Gastroesophageal sphincter (tissue), 3 donors: ENCODE data around the gene ASB6.

Experiments used
- POLR2A ChIP-seq, 2 donors: fragments of 450-650 bp; IDR thresholded peaks; one replicate each; pipeline ENCODE4 v1.6.1; 2017; ENCODE audit warnings: antibody characterized with exemption in 2 of 2, mild to moderate bottlenecking in 2 of 2, moderate library complexity in 1 of 2
- POLR2AphosphoS5 ChIP-seq: sonication (generic); formaldehyde crosslinking; IDR thresholded peaks from one replicate; pipeline ENCODE4 v1.6.1; 2017; ENCODE audit warnings: antibody characterized with exemption
- TF ChIP-seq, protein P1 (sequence below), 4 experiments: fragments of 200-600 bp in 2 of 4; fragments of 450-650 bp in 2 of 4; sonication (generic) in 1 of 4; IDR thresholded peaks; one replicate each; pipeline ENCODE4 v1.5.1; 2017 to 2019; ENCODE audit warnings: antibody characterized with exemption in 4 of 4, mild to moderate bottlenecking in 2 of 4, moderate library complexity in 2 of 4

GRCh38 chr9:129665814-129666520 lies 24.0 kb upstream of the ASB6 start:
- TF ChIP-seq, protein P1, sequence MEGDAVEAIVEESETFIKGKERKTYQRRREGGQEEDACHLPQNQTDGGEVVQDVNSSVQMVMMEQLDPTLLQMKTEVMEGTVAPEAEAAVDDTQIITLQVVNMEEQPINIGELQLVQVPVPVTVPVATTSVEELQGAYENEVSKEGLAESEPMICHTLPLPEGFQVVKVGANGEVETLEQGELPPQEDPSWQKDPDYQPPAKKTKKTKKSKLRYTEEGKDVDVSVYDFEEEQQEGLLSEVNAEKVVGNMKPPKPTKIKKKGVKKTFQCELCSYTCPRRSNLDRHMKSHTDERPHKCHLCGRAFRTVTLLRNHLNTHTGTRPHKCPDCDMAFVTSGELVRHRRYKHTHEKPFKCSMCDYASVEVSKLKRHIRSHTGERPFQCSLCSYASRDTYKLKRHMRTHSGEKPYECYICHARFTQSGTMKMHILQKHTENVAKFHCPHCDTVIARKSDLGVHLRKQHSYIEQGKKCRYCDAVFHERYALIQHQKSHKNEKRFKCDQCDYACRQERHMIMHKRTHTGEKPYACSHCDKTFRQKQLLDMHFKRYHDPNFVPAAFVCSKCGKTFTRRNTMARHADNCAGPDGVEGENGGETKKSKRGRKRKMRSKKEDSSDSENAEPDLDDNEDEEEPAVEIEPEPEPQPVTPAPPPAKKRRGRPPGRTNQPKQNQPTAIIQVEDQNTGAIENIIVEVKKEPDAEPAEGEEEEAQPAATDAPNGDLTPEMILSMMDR (IDR thresholded peaks at IDR 0.05) = no peak
- no peak for TF ChIP-seq POLR2A (IDR thresholded peaks at IDR 0.05)
- TF ChIP-seq POLR2AphosphoS5 = no peak
